HG02943 (cell line): ENCODE measurements around the gene RHD.
"Not testable (repeated sequence)": the region's sequence is repeated elsewhere in the genome, so short reads cannot be mapped to it uniquely, and the experiment has no call there.

ENCODE experiments used
- ATAC-seq: cut with Tn5 transposase; IDR thresholded peaks from one replicate; pipeline ENCODE4 v1.9.1; 2021; ENCODE audit warnings: mild to moderate bottlenecking, low read depth, moderate library complexity; ENCODE audit not compliant: unreplicated experiment

Gene RHD

DNA sequence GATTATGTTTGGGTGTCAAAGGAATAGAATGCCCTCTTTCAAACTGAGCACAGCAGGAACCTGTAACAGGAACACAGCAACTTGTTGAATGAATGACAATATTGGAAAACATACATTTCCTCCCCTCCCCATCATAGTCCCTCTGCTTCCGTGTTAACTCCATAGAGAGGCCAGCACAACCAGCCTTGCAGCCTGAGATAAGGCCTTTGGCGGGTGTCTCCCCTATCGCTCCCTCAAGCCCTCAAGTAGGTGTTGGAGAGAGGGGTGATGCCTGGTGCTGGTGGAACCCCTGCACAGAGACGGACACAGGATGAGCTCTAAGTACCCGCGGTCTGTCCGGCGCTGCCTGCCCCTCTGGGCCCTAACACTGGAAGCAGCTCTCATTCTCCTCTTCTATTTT, at the start of gene RHD:
TSS of gene RHD (plus strand) at position 272 of the 400 bp plus-strand sequence. CDS start at position 311, 39 bp downstream.
- ATAC-seq, result not testable (repeated sequence)

DNA sequence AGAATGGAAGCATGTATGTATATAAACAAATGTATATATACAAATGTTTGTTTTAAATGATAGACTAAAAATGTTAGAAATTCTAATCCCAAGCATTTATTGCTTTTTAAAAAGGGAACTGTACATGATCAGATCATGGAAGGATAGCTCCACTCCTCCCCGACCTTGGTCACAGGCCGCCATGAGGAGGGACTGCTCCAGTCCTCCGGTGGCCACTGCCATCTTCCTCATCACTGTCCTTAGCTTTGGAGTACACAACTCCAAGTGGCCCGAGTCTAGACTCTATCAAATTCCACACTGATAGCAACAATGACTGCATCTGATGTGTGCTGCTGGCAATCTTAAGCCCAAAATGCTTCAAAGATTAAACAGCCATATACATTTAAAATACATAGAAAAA, 49.7 kb upstream of the RHD start:
- ATAC-seq, result no peak

GRCh38 chr1:25223471-25223870, 48.8 kb upstream of the RHD start:
- no peak for ATAC-seq

GRCh38 chr1:25232027-25232865, 40.1 kb upstream of the RHD start, which contains the start of gene SYF2:
Gene SYF2 (minus strand): TSS chr1:25232502. CDS start chr1:25232467, 35 bp downstream.
- ATAC-seq, result peak; percentile 63

DNA sequence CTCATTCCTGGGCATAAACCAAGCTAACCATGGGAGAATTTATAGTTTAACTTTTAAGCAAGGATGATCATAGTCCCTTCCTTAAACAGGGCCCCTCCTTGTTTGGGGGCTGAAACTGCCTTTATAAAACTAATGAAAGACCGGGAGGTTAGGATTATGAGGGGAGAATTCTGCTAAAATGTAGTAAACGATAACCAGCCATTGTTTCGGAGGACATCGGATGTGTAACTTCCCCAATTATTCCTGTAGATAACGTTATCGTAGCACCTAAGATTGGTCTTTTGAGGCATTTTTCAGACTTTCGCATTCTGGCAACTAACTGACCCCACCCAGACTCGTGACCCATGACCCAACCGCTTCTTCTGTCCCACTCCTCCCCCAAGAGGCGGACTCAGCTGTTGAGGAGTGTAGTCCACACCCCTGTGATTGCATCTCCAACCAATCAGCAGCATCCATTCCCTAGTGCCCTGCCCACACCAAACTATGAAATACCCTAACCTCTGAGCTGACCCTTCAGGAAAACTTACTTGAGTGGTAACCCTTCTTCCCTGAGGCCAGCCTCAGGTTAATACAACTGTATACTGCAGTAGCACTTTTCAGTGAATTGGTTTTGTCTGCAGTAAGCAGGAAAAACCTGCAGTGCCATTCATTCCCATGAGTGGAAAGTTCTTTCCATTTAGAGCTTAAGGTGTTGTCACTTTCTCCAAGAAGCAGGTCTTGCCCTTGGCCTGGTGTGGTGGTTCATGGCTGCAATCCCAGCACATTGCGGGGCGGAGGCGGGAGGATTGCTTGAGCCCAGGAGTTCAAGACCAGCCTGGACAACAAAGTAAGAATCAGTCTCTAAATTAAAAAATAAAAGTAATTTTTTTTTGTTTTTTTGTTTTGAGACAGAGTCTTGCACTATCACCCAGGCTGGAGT, 39.2 kb upstream of the RHD start:
- ATAC-seq, result no peak

GRCh38 chr1:25235411-25235810, 36.9 kb upstream of the RHD start:
- not testable (repeated sequence) for ATAC-seq

GRCh38 chr1:25236261-25236660, 36.0 kb upstream of the RHD start:
- not testable (repeated sequence) for ATAC-seq

- ATAC-seq, result no peak
Measured at GRCh38 chr1:25238046-25238445, 34.3 kb upstream of the RHD start.

- ATAC-seq, result peak; percentile 62
Measured at GRCh38 chr1:25239681-25240541, 32.4 kb upstream of the RHD start.

- ATAC-seq, result no peak
Measured at GRCh38 chr1:25243907-25244306, 28.4 kb upstream of the RHD start.

GRCh38 chr1:25245393-25245792, 26.9 kb upstream of the RHD start:
- ATAC-seq, result no peak

- ATAC-seq, result no peak
Measured at GRCh38 chr1:25245809-25246599, 26.3 kb upstream of the RHD start.

- peak; percentile 12 for ATAC-seq
Measured at GRCh38 chr1:25246600-25247023, 25.7 kb upstream of the RHD start.

DNA sequence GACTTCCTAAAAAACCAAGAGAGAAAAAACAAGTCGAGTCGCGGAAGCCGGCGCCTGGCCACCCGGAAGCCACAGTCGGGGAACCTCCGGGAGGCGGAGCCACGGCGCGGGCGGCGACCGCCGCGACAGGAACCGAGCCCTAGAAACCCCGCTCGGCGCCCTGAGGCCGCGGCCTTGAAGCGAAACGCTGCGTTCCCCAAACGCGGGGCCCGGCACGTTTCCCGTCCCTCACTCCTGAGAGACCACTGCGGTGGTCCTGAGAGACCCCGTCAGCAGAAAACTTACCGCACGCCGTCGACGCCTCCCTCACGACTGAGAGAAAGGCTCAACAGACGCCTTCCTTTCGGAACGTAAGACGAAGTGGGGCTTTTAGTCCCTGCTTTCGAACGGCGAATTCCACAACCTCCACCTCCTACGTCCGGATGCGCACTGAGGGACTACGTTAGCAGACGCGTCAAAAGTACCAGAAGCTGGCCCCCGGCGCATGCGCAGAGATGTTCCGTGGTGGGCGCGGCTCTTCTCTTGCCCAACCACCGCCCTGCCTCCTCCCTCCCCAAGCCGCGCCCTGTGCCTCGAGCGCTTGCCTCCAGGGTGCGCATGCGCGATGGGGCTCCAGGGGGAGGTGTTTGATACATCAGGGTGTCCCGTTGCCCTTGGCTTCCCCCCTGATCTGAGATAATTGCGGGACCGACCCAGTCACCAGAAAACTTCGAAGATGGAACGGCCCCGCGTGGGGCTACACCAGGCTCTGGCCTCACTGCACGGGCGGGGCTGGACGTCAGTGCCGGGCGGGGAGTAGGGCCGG, 25.1 kb upstream of the RHD start, which contains the start of gene RSRP1:
TSS of gene RSRP1 (minus strand) at position 431 of the 805 bp plus-strand sequence. CDS start 491 bp downstream, outside the sequence.
- ATAC-seq, result peak; percentile 79

DNA sequence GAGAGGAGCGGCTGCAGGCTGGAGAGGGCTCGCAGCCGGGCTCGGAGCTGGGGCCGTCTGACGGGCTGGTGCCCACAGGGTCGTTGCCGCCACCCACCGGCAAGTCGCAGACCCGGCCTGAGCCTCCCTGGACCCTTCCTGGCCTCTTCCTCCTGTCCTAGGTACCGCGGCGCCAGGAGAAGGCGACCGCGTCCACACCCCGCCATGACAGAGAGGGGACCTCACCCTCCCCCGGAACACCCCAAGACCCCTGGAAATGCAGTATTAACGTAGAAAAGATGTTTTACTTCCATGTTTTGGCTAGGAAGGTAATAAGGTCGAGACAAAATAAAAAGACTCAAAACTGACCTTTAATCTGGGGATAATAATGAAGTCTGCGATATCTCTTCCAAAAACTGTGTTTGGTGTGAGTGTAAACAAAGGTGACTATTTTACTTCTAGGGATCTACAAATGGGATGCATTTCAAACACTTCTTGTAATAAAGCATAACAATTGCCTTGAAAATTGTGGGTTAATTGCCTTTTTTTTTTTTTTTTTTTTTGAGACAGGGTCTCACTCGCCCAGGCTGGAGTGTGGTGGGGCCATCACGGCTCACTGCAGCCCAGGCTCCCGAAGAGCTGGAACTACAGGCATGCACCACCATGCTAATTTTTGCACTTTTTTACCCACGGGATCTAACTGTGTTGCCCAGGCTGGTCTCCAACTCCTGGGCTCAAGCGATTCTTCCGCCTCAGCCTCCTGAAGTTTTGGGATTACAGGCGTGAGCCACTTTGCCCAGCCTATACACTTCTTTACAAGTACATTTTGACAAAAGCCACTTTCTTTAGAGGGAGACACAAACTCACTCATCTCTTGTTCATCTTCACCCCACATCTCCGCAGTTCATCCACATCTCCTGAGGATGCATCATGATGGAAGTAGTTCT, 24.2 kb upstream of the RHD start:
- peak; percentile 37 for ATAC-seq

DNA sequence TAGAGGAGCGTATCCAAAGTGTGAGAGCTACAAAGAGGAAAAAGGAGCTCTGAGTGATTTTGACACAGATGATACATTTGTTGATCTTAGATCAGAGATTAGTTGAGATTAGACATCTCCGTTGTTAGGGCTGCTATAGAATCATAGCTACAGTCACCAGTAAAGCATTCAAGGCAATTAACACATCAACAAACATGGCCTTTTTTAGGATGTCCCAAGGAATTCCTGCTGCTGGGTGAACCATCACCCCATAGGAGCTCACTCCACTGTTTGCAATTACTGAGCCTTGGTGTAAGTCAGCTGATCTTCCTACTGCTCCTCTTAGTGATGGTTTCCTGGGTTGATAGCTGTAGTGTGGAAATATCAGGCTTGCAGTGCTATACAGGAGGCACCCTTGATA, 18.4 kb upstream of the RHD start:
- no peak for ATAC-seq
